Measurements from ENCODE around the gene CDH26. TPM values are rescaled to one million over a fixed set of nuclear protein-coding genes. Genes with fewer than 3 reads are reported as not detected.

The CDH26 gene
- total and polyA plus RNA-seq, 2 donors (not counting 1 experiment from before 2014, with no cell fraction given), result 1.8 to 2.3 TPM

DNA sequence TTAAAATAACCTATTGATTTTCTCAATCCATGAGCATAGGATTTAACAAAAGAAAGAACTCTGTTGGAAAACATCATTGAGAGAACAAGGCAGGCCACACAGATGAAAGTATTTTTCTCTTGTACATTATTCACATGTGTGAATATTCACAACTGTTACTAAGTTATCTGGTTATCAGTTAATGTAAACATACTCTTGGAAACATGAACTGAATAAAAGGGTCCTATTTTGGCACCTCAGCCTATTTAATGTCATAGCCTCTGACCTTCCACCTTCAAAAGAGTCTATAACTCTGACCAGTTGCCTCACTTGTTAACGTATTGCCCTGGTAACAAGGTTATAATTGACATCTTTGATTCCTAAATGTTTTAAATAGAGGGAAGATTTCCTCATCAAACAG is 32.9 kb upstream of the CDH26 start:
- peaks cover 21% of the 10 kb centered on the region for H3K27me3 Mint-ChIP-seq
- H3K4me1 ChIP-seq (ENCODE audit: control insufficient read depth in 2 of 2, insufficient read depth in 2 of 2, low read length in 2 of 2), result no peaks in the 10 kb centered on the region
- no peak for ATAC-seq (ENCODE audit: low read depth)
- H2AFZ ChIP-seq (ENCODE audit: insufficient read depth, low read depth, low read length, poor library complexity, severe bottlenecking), result no peak overlapping the region
- intact Hi-C loops (cut with micrococcal nuclease), result no loop called here
- no peak overlapping the region for H3K4me3 ChIP-seq (ENCODE audit: control extremely low read depth in 1 of 5, extremely low read depth in 1 of 5, insufficient read depth in 1 of 5, low read depth in 2 of 5, low read length in 4 of 5)
- no peaks in the 10 kb centered on the region for H3K4me1 Mint-ChIP-seq
- H3K27me3 ChIP-seq (replicated peaks in 1 of 4; ENCODE audit: control extremely low read depth in 1 of 4, control insufficient read depth in 3 of 4, insufficient read depth in 4 of 4, low read length in 3 of 4), result peaks cover 0 to 10% (median 0%) of the 10 kb centered on the region in 4 experiments
- H3K4me2 ChIP-seq (replicated peaks; ENCODE audit: low read depth, low read length, poor library complexity, severe bottlenecking), result no peak overlapping the region
- no peak overlapping the region for H3K27ac ChIP-seq (ENCODE audit: low read length in 2 of 2)
- no peak for DNase-seq
- no peaks in the 10 kb centered on the region for H4K20me1 ChIP-seq (ENCODE audit: control insufficient read depth, insufficient read depth, low read length, poor library complexity, severe bottlenecking)
- H3K36me3 ChIP-seq (replicated peaks in 1 of 2; ENCODE audit: control extremely low read depth in 1 of 2, control insufficient read depth in 1 of 2, extremely low read depth in 1 of 2, insufficient read depth in 2 of 2, low read length in 1 of 2), result no peaks in the 10 kb centered on the region
- no peak overlapping the region for H3K27ac Mint-ChIP-seq
- POLR2A ChIA-PET, result no interaction called here
- CTCF ChIA-PET, result no interaction called here
- H3K79me2 ChIP-seq (ENCODE audit: control insufficient read depth, insufficient read depth, low read length), result no peaks in the 10 kb centered on the region
- H3K9ac ChIP-seq (ENCODE audit: low read length), result no peak overlapping the region
- no peaks in the 10 kb centered on the region for H3K9me3 Mint-ChIP-seq (ENCODE audit: insufficient read depth)
- TF ChIP-seq, protein P1, sequence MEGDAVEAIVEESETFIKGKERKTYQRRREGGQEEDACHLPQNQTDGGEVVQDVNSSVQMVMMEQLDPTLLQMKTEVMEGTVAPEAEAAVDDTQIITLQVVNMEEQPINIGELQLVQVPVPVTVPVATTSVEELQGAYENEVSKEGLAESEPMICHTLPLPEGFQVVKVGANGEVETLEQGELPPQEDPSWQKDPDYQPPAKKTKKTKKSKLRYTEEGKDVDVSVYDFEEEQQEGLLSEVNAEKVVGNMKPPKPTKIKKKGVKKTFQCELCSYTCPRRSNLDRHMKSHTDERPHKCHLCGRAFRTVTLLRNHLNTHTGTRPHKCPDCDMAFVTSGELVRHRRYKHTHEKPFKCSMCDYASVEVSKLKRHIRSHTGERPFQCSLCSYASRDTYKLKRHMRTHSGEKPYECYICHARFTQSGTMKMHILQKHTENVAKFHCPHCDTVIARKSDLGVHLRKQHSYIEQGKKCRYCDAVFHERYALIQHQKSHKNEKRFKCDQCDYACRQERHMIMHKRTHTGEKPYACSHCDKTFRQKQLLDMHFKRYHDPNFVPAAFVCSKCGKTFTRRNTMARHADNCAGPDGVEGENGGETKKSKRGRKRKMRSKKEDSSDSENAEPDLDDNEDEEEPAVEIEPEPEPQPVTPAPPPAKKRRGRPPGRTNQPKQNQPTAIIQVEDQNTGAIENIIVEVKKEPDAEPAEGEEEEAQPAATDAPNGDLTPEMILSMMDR (IDR thresholded peaks at IDR 0.05), result no peak
- TF ChIP-seq EZH2 (IDR thresholded peaks at IDR 0.05; ENCODE audit: borderline replicate concordance, insufficient read depth, low read depth, low read length, poor library complexity, severe bottlenecking), result no peak
- no CpG with 5 or more reads among the region's 1 CpG for WGBS (ENCODE audit: insufficient coverage)
- no peaks in the 10 kb centered on the region for H3K9me3 ChIP-seq (ENCODE audit: control extremely low read depth in 1 of 3, control insufficient read depth in 2 of 3, insufficient read depth in 1 of 3, low read length in 2 of 3)
- H3K4me3 Mint-ChIP-seq, result no peak overlapping the region

DNA sequence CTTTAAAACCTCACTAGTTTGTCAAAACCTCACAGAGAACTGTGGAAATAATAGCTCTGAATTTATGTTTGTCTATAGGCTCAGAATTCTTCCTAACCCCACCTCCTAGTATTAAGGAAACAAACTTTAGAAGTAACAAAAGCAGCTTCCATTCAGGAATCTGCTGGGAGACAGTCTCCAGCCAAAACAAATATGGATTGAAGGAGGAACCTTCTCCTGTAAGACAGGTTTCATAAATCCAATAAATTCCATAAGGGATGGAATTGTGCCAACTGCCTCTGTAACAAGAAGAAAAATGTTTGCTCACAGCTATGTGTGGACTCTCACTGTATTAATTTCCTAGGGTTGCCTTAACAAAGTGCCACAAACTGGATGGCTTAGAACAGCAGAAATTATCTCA is 32.3 kb upstream of the CDH26 start:
- ChIA-PET POLR2A (no interaction called here), CTCF (no interaction called here)
- no peaks in the 10 kb centered on the region for H3K36me3 ChIP-seq (replicated peaks in 1 of 2; ENCODE audit: control extremely low read depth in 1 of 2, control insufficient read depth in 1 of 2, extremely low read depth in 1 of 2, insufficient read depth in 2 of 2, low read length in 1 of 2)
- H2AFZ ChIP-seq (ENCODE audit: insufficient read depth, low read depth, low read length, poor library complexity, severe bottlenecking), result no peak overlapping the region
- no peak for ATAC-seq (ENCODE audit: low read depth)
- intact Hi-C loops (cut with micrococcal nuclease), result no loop called here
- Mint-ChIP-seq H3K4me1 (no peaks in the 10 kb centered on the region), H3K4me3 (no peak overlapping the region), H3K27ac (no peak overlapping the region), H3K27me3 (peaks cover 19% of the 10 kb centered on the region), H3K9me3 (ENCODE audit: insufficient read depth) (no peaks in the 10 kb centered on the region)
- no peaks in the 10 kb centered on the region for H3K9me3 ChIP-seq (ENCODE audit: control extremely low read depth in 1 of 3, control insufficient read depth in 2 of 3, insufficient read depth in 1 of 3, low read length in 2 of 3)
- TF ChIP-seq, protein P1 (IDR thresholded peaks at IDR 0.05), result no peak
- TF ChIP-seq EZH2 (IDR thresholded peaks at IDR 0.05; ENCODE audit: borderline replicate concordance, insufficient read depth, low read depth, low read length, poor library complexity, severe bottlenecking), result no peak
- peaks cover 0 to 10% (median 0%) of the 10 kb centered on the region in 4 experiments for H3K27me3 ChIP-seq (replicated peaks in 1 of 4; ENCODE audit: control extremely low read depth in 1 of 4, control insufficient read depth in 3 of 4, insufficient read depth in 4 of 4, low read length in 3 of 4)
- no peak overlapping the region for H3K27ac ChIP-seq (ENCODE audit: low read length in 2 of 2)
- H3K9ac ChIP-seq (ENCODE audit: low read length), result no peak overlapping the region
- no peaks in the 10 kb centered on the region for H3K4me1 ChIP-seq (ENCODE audit: control insufficient read depth in 2 of 2, insufficient read depth in 2 of 2, low read length in 2 of 2)
- no peaks in the 10 kb centered on the region for H3K79me2 ChIP-seq (ENCODE audit: control insufficient read depth, insufficient read depth, low read length)
- H4K20me1 ChIP-seq (ENCODE audit: control insufficient read depth, insufficient read depth, low read length, poor library complexity, severe bottlenecking), result no peaks in the 10 kb centered on the region
- no peak overlapping the region for H3K4me2 ChIP-seq (replicated peaks; ENCODE audit: low read depth, low read length, poor library complexity, severe bottlenecking)
- no peak overlapping the region for H3K4me3 ChIP-seq (ENCODE audit: control extremely low read depth in 1 of 5, extremely low read depth in 1 of 5, insufficient read depth in 1 of 5, low read depth in 2 of 5, low read length in 4 of 5)
- DNase-seq, result no peak

Data from B cell (primary cell).